Activated naive CD8-positive, alpha-beta T cell treated with anti-CD3 and anti-CD28 coated beads, Interleukin-2, amount 50 U/mL, for 16 hours (primary cell): ENCODE results near the gene TENM3.
"Not testable (repeated sequence)": the region's sequence is repeated elsewhere in the genome, so short reads cannot be mapped to it uniquely, and the experiment has no call there.

Experiments used
- DNase-seq: peaks from one replicate; pipeline ENCODE4 v3.0.0-alpha.2; 2020; ENCODE audit warnings: low read depth, low spot score

Gene TENM3

DNA sequence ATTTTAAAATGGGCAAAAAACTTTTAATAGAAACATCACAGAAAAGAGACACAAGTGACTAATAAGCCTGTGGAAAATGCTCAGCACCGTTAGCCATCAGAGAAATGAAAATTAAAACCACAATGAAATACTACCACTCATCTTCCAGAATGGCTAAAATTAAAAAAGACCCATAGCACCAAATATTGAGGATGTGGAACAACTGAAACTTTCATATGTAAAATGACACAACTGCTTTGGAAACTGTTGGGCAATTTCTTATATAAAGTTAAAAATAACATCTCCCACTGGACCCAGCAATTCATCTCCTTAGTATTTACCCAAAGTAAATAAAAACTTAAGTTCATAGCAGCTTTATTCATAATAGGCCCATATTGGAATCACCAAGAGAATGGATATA, 94.2 kb downstream of the TENM3 start:
- no peak for DNase-seq

DNA sequence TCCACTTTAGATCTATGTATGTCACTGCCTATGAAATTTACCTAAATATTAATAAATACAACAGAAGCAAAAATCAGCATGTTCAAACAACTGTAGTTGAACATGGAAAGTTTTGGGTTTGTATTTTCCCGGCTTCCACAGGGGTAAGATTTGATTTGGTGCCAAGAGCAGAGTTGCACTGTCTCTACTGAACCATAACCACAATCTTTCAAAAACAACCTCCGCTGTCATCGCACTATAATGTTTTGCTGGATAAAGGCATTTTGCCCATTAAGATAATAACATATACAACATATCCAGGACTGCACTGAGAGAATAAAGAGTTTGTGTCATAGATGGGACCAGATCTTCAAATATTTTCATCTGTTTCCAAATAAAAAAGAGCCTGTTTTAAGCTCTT, 94.9 kb downstream of the TENM3 start:
- DNase-seq: no peak

DNA sequence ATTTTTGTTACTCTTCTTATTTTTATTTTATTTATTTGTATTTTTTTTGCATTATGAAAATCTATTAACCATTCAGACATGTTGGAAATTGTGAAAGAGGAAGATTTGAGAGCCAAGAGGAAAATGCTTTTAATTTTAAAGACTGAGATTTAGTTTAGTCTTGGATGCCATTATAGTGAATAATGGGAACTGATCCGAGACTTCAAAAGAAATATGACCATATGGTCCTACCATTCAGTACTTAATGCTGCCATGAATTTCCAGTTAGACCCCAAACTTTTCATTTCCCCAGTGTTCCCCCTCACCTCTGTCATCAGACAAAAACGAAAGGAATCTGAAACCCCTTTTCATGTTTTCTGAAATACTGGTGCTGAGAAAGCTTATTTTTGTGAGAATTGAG, 95.5 kb downstream of the TENM3 start:
- DNase-seq: no peak

DNA sequence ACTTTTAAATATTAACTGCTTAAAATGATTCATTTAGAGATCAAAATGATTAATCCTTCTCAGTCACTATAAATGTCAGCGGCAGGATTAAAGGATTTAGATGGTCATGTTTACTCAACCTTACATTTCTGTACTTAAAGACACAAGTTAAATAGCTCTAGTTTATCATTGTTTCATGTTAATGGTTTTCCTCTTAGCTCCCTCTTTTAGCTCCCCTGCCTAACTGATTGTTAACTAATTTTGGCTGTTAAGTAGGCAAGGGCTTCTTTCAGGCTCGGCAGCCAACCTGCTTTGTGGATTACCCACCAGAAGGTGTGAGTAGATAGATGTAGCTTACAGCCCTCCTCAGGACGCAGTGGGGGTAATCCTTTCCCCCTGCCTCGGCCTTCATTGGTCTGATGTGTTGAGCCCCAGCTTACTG, 96.0 kb downstream of the TENM3 start:
- DNase-seq: no peak

DNA sequence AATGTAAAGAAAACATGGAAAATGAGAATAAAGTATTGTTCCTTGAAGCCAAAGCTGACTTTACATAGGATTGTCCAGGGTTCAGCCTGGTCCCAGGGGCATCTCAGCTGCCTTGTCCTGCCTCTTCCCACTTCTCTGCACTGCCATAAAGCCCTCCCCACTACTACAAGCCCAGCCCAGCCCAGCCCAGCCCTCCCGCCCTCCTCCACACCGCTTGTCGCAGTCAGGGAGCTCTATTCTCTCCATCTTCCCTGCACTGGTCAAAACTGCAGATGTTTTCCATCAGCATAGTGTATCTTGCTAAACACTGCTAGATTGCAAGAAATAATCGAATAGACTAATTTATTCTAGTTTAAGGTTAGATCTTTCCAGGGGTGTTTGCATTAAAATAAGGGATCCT, 100.3 kb downstream of the TENM3 start:
- DNase-seq: no peak

DNA sequence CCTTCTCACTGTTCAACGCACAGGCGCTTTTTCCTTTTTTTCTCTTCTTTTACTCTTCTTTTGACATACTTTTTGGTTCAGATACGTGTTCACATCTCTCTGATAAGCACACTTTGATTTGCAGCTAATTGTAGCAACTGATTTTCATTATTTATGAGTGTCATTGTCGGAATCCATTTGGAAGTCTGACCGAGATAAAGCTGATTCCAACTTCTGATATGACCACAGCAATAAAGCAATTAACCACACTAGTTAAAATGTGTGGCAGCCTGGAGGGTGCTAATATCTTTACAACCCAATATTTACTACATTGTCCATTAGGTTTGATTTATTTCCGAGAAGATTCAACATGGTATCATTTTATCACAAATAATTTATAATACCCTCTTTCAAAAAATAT, 101.8 kb downstream of the TENM3 start:
- no peak for DNase-seq

DNA sequence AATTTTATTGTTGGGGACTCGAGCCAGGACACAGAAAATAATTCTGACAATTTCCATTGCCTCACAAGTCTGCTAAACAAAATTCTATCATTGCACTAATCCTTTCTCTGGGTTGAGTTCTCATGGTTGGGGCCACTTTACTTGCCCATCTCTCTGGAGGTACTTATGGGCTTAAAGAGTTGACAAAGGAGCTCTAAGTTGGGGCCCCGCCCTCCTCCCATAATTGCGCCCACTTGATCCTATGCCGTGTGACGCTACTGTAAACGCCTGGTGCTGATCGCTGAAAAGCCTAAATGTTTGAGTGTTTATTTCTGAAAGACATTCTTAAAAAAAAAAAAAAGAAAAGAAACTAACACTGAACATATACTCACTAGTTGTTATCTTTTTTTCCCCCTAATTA, 103.0 kb downstream of the TENM3 start:
- DNase-seq: no peak

DNA sequence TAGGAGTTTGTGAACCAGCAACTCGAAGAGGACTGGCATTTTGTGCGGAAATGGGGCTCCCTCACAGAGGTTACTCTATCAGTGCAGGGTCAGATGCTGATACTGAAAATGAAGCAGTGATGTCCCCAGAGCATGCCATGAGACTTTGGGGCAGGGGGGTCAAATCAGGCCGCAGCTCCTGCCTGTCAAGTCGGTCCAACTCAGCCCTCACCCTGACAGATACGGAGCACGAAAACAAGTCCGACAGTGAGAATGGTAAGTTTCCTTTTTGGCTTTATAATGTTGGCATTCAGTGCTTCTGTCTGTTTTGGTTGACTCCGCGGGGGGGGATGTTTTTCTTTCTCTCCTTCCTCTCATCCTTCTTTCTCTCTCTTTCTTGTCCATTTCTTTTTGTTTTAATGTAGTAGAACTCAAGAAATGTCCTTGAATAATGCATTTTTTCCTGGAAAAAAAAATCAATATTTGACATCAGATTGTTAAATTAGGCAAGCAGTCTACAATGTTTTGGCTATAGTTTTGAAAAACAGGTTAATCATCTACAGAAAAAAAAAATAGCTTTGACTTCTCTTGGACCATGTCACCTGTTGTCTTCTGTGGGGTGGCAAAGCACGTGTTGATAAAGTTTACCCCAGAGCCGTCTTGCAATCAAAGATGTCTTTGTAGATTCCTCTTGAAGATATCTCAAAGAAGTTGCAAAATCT, 103.6 kb downstream of the TENM3 start:
- no peak for DNase-seq

DNA sequence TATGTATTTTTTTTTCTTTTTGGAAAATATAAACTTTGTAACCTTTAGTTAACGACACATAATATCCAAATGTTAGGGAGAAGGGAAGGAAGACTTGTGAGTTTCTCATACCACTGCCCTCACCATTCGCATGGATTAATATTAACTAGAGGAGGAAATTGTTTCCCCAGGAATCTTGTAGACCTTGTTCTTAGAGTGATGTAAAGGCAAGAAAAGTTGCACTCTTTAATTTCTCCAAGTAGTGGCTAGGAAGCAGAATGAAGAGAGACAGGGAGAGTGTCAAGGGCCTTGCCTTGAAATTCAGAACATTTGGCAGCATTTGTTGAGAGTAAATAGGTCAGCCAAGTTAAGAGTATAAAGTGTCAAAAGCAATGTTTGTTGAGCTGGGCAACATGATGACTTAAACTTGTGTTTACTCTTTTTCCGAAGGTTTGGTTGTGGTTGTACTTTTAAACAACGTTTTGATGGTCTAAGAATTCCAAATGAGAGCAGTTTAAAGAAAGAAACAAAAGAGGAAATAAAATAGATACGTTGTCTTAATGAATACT, 105.7 kb downstream of the TENM3 start:
- no peak for DNase-seq

DNA sequence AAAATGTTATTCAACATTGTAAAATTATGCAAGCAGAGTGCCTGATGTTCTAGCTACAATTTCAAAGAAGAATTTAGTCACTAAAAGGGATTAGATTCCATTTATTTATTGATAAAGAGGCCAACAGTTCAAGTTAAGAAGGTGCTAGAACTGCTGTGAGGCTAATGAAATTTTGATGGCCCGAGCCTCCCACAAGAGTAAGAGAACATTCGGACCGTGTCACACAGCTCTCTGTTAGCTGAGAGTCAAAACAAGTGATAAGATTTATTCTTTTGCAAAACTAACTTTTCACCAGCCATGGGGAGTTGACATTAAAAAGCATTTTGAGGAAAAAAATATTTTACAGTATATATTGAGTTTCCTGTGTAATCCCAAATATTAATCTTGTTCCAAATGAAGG, 106.8 kb downstream of the TENM3 start:
- no peak for DNase-seq

DNA sequence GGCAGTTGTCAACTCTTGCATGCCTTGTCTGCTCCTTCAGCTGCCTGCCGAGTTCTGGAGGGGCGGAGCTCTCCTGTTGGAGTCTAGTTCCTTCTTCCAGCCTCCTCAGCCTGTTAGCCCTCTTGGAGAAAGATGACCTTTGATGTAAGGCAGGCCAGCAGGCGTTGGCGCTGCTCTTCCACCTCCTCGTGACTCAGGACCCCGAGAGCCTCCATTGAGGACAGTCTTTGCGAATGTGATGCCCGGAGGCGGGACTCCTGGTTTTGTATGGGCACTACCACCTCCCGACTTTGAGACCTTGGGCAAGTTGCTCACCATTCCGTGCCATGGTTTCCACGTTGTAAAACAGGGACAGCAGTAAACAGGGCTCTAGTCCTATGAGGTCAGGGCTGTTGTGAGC, 108.3 kb downstream of the TENM3 start:
- no peak for DNase-seq

DNA sequence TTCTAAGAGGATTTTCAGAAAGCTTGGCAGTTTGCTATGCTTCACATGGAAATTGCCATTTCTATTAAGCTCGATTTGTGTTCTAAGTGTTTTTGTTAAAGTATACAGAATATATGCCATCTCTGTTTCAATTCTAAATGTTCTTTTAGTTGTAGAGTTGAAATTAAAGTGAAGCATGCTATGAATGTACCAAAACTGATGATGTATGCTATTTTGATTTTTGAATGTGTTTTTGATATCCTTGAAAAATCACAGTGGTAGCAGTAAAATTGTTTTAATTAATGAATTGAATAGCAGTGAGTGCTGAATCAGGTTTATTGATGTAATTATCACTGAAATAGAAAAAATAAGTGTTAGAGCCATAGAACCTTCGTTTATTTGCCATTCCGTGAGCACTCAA, 110.9 kb downstream of the TENM3 start:
- DNase-seq: no peak

DNA sequence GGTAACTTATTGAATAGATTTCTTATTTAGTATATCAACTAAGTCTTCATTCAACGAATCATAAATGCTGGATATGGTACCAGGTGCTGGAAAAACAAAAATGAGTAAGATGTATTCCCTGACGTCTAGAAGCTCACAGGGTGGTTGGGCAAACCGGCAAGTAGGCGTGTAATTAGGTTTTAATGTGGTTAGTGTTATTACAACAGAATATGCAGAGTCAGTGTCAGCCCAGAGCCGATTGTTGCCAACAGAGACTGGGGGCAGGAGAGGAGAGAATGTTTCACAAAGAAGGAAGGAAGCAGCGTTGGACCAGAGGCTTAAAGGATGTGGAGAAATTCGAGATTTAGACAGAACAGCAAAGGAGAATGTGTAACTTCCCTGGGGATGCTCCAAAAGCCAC, 111.7 kb downstream of the TENM3 start:
- no peak for DNase-seq

DNA sequence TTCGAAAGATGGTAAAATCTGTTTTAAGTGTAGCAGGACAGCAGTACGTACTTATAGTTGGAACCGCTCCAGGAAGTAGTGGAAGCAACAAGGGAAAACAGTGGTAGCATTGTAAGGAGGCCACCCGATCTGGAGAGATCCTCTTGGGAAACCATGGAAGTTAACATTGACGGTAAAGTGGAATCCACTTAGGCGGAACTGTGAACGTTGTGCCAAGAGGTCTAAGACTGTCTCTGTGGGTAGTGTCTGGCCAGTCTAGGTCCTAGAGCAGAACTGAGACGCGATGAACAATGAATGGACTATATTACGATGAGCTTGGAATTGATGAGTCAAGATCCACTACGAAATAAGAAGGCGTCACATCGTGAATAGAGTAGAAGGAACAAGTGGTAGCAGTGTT, 124.0 kb downstream of the TENM3 start:
- no peak for DNase-seq

DNA sequence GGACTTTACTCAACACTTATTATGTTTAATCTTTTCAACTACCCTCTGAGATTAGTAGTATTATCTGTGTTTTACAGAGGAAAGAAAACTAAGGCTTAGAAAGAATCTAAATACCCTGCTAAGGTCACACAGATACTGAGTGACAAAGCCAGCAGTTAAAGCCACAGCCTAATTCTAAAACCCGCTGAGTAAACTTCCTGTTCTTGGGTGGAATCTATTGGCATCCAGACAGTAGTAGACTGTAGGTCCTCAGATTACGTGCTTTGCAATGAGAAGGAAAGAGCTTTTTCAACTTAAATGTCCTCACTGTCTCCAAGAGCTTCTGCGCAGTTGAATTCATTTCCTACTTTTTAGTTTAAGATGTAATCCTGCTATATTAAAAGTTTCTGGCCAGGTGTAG, 126.0 kb downstream of the TENM3 start:
- no peak for DNase-seq

DNA sequence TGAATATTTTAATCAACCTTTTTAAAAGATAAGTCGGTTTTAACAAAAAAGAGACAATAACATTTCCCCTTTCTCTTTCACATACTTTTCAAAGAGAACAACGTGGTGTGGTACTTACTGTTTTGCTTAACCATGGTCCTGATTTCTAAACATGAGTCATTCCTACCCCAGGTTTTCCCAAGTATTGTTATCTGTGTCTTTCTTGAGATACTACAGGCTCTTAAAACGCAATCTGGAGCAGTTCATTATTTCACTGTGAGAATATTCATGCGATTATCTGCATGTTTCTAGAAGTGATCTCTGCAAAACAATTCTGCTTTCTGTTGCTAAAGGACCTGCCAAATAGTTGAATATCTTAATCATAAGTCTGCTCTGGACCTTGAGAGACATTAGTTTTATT, 127.3 kb downstream of the TENM3 start:
- DNase-seq: no peak

DNA sequence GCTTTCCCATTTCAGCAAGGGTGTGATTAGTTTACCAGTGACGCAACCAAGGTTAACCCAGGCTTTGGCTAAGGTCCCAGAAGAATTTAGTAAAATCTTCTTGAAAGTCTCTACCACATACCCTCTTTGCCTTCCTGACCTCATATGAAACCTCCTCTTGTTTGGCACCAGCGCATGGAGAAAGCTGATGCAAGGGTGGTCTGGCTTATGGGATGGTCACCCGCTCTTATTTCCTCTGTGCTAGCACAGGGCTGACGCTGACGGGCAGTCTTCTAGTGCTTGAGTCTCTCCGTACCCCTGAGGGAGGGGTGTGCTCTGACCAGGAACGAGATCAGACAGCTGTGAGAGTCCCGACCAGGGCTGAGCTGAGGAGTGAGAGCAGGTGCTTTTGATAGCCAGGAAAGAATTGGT, 137.6 kb downstream of the TENM3 start:
- DNase-seq: no peak

DNA sequence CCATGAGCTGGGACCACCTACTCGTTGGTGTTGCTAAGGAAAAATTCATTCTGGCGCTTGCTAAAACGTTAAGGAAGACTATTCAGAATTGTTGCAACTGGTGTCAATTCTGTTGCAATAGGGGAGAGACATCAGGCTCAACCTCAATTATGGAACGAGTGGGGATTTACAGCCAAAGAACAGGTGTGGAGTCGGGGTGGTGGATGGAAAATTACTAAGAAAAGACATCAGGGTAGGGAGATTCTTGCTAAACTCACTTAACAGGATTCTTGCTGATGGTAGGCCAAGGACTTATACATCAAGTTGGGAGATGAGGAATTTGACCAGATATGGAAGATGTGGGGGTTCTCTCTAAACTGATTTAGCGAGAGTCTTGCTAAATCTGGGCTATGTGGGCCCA, 139.7 kb downstream of the TENM3 start:
- DNase-seq: no peak

DNA sequence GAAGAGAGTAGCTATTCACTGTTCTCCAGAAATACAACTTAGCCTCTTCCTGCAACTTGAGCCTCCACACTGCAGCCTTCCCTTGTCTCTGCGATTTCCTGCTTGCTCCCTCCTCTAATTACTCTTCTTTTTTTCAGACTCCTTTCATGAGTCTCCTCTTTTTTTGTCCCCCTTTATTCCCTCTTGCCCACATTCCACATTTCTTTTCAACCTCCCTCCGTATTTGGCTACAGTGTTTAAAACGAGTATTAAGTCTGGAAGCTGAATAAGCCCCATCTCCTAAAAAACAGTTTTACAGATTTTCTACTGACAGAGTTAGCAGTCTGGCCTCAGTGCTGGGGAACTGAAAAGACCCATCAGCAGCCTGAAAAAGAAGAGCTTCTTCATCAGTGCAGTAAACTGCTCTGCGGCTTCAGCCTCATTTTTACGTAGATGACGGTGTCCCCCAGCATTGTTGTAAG, 141.5 kb downstream of the TENM3 start:
- DNase-seq: no peak

DNA sequence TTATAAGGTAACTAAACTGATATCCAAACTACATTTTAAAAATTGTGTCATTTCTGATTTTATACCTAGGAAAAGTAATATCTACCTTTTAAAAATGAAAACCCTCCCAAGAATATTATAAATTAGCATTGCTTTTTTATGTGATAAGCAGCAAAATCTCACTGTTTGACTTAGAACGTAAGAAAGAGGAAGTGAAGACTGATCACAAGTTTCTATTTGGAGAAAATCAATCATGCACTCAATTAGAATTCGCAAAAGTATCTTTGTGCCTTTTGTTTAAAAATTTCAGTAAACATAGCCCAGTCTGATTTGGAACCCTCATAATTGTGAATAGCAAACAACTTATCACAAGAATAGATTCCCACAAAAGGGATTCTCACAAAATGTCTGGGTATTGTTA, 142.7 kb downstream of the TENM3 start:
- DNase-seq: no peak

DNA sequence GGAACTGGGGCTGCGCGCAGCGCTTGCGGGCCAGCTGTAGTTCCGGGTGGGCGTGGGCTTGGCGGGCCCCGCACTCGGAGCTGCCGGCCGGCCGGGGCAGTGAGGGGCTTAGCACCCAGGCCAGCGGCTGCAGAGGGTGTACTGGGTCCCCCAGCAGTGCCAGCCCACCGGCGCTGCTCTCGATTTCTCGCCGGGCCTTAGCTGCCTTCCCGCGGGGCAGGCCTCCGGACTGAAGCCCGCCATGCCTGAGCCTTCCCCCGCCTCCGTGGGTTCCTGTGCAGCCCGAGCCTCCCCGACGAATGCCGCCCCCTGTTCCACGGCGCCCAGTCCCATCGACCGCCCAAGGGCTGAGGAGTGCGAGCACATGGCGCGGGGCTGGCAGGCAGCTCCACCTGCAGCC, 143.4 kb downstream of the TENM3 start:
- DNase-seq: not testable (repeated sequence)

DNA sequence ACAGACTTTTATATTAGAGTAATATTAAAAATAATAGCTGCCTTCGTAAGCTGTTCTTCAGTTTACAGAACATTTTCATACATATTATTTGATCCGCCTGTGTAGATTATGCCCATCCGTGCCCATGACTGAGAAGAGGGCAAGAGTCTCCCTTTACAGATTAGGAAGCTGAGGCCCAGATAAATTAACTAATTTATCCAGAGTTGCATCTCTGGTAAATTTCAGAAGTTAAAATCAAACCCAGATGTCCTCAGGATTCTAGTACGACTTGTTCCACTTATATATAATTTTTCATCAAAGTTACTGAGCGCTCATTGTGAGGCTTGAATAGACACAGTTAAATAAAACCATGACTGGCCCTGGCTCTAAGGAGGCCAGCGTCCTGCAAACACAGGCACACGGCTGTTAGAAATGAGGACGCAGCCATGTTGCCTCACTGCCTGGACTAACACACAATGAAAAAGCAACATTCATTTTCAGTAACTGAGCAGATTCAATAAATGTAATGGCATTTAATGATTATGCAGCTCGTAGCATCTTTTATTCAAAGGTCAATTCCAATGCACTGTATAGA, 148.0 kb downstream of the TENM3 start:
- DNase-seq: no peak

DNA sequence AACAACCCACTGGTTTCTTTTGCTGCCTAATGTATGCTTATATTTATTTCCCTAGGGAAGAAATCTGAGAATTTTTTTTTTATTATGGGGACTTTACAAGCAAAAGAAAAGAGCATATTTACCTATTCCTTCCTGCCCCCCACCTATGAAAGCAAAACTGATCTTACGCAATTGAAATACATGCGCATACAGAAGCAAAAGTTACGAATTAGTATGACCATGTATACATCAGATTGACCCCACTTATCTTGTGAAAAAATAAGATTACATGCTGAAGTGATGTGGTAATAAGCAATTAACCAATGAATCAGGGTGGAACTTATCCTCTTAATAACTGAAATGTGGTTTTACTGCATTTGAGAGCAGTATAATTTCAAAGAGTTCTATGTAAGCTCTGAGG, 151.0 kb downstream of the TENM3 start:
- DNase-seq: no peak

DNA sequence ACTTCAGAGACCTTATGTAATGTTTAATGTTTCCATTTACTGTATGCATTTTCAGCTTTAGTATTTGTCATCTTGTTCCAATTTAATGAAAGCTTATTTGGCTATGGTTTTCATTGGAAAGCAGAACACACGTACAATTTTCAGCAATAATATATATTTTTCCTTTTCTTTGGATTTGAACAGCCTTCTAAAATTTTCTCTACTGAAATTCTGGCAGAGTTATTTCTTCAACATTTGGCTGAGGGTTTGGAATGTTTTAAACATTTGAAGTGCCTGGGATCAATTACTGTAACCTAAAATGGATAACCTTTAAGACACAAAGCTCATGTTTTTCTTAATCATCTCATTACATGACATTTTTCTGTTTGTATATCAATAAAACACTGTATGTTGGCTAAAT, 156.9 kb downstream of the TENM3 start:
- DNase-seq: no peak
